Right ventricle myocardium inferior (tissue), 1 donor: ENCODE results near the gene SDHC. TPM values are rescaled to one million over a fixed set of nuclear protein-coding genes. Genes with fewer than 3 reads are reported as not detected.
A peak's percentile ranks its signal among the peaks of the same experiment; 100 is the strongest.
"Not testable (repeated sequence)": the region's sequence is repeated elsewhere in the genome, so short reads cannot be mapped to it uniquely, and the experiment has no call there.

Source experiments
- ATAC-seq: fragments of 200-7000 bp; cut with Tn5 transposase; one replicate; pipeline ENCODE4 v1.9.1; 2020; ENCODE audit warnings: mild to moderate bottlenecking, moderate library complexity
- DNase-seq: peaks from one replicate; pipeline ENCODE4 v3.0.0; 2021; ENCODE audit errors: missing footprints
- intact Hi-C: fragments of 100-400 bp; cut with DNase I; formaldehyde crosslinking; loops from one replicate; pipeline ENCODE4 v1.11.0; 2022
- total RNA-seq: library from RNA; stranded (reverse); fragmentation: NEBNext Ultra II Directional; extraction: Animal tissue kit (Norgen Biotek cat#: 25700); gene quantifications from one replicate; pipeline ENCODE4 v1.2.1, GENCODE V29; 2021
- donor health status: DM: no; HTN: yes; CAD: no; lungs with severe emphysema.

The SDHC gene
- total RNA-seq, 1 donor from 2014 or later = 407 TPM

DNA sequence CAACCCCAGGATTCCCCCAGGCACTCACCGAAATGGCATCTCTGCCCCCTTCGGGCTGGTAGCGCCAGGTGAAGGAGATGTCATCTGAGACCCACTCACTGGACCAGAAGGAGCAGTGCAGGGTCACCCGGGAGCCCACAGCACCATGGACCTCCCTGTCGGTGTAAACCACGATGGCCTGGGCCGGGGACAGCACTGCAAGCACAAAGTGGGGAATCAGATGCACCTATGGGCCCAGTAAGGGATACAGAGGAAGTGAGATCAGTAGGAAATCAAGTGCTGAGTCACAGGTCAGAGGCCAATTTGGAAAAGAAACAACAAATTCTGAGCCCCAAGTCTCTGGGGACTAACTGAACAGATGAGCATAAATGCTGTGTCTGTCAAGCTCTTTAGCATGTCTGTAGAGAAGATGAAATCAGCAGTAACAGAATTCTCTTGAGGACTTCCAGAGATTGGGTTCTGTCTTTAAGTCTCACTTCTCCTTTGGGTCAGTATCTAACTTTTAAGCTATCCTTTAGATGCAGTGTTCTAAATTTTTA, 6.9 kb upstream of the SDHC start:
- ATAC-seq (peak; percentile 29), DNase-seq (no peak)
- intact Hi-C loops = no loop called here

GRCh38 chr1:161307892-161308638, 6.1 kb upstream of the SDHC start:
- DNase-seq = no peak
- no peak for ATAC-seq
- intact Hi-C loops = no loop called here

- intact Hi-C loops = loop anchor here (5.0 kb wide), 1 partner anchor 77 kb away; no protein-coding TSS in a partner anchor
- DNase-seq = no peak
- no peak for ATAC-seq
Observed at GRCh38 chr1:161309868-161310267, 4.3 kb upstream of the SDHC start, which contains the start of gene MPZ. TSS of gene MPZ (minus strand) at chr1:161309968. CDS start at chr1:161309905, 63 bp downstream.

DNA sequence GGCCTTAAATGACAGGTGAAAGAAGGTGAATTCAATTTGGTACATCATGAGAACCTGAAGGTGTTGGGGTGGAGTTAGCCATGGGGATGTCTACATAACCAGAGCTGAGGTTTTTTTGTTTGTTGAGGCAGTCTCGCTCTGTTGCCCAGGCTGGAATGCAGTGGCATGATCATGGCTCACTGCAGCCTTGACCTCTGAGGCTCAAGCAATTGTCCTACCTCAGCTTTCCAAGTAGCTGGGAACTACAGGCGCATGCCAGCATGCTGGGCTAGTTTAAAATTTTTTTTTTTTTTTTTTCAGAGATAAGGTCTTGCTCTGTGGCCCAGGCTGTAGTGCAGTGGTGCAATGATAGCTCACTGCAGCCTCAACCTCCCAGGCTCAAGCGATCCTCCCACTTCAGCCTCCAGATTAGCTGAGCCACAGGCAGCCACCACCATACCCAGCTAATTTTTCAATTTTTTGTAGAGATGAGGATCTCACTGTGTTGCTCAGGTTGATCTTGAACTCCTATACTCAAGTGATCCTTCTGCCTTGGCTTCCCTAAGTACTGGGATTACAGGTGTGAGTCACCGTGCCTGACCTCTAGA, 2.5 kb upstream of the SDHC start:
- intact Hi-C loops = loop anchor here (5.0 kb wide), 1 partner anchor 76 kb away; no protein-coding TSS in a partner anchor
- DNase-seq = no peak
- ATAC-seq = no peak

DNA sequence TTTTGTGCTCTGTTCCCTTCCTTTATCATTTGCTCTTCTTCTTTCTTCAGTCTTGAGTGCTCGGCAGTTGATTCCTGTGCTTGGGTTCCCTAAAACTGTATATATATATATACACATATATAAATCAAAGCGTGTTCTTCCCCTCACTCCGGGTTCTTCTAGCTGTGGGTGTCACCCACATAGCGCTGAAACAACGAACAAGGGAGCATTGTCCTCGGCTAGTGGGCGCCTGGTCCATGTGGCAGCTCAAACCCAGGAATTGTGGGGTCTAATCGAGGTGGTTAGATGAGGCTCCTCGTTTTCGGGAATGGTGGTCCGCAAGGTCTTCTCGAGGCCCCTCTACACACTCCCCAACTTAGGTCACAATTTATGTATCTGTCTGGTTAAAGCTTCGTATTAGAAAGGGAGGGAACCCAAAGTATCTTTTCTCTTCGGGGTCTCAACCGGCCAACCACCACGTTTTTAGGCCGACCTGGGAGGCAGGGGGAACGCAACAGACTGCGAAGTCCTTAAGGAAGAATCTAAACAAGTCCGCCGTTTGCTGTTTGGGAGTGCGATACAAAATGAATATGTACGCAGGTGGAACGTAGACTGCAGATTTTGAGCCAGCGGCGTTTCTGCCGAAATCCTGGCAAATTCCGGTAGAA, 504 bp upstream of the SDHC start:
- intact Hi-C loops = loop anchor here (2.0 to 5.0 kb wide), 2 partner anchors 74 to 87 kb away; partner anchors contain the start of gene TOMM40L
- DNase-seq = no peak
- ATAC-seq = peak; percentile 29

GRCh38 chr1:161315841-161316674, 1.9 kb downstream of the SDHC start:
- intact Hi-C loops = loop anchor here (2.0 kb wide), 1 partner anchor 89 kb away; the partner anchor contains the start of gene TOMM40L
- not testable (repeated sequence) for ATAC-seq, DNase-seq

DNA sequence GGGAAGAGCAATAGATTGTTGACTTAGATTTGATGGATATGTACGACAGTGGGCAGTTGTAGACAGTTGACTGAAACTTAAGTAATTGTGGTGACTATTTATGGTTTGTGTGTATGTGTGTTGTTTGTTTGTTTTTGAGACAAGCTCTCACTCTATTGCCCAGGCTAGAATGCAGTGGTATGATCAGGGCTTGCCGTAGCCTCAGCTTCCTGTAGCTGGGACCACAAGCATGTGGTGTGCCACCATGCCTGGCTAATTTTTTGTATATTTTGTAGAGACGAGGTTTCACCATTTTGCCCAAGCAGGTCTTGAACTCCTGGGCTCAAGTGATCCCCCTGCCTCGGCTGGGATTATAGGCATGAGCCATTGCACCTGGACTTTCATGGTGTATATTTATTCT, 9.8 kb downstream of the SDHC start:
- DNase-seq = no peak
- ATAC-seq = no peak
- intact Hi-C loops = no loop called here

GRCh38 chr1:161330346-161330745, 16.2 kb downstream of the SDHC start:
- intact Hi-C loops = no loop called here
- no peak for ATAC-seq

DNA sequence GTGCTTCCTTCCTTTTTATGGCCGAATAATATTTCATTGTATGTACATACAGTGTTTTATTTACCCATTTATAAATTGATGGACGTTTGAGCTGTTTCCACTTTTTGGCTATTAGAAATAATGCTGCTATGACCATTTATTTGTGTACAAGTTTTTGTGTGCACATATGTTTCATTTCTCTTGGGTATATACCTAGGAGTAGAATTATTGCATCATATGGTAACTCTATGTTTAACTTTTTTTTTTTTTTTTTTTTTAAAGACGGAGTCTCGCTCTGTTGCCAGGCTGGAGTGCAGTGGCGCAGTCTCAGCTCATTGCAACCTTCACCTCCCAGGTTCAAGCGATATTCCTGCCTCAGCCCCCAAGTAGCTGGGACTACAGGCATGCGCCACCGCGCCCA, 19.0 kb downstream of the SDHC start:
- ATAC-seq (no peak), DNase-seq (no peak)
- intact Hi-C loops = no loop called here

More at GRCh38 chr1:161330346-161330745, 16.2 kb downstream of the SDHC start:
- DNase-seq = no peak

DNA sequence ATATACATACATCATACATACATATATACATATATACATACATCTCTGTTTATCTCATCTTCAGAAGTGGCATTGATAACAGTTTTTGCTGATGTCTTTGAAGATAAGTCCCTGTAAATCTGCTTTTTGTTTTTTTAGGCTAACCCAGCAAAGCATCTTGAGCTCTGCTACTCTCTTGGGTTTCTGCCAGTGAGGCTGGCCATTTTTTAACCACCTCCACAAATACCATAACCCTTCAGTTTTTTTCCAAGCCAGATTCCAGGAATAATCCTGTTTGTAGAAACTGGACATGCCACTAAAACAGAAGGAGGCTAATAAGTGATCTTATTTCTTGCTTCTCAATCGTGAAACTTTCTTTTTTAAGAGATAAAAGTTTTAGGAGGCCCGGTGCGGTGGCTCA, 21.6 kb downstream of the SDHC start:
- ATAC-seq (no peak), DNase-seq (no peak)
- intact Hi-C loops = no loop called here

DNA sequence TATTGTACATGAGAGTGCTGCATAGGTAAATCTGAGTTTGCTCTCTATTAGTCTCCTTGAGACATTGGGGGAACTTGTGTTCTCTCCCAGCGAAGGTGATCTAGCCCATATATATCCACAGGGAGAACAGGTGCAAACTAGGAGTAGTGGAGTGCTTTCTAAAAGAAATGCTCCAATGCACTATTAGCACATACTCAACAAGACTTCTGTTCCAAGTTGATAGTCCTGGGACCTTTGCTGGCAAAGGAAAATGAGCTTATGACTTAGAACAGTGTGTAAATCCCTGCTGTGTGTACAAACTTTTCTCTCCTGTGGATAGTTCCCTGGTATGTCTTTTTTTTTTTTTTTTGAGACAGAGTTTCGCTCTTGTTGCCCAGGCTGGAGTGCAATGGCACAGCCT, 28.0 kb downstream of the SDHC start:
- DNase-seq (no peak), ATAC-seq (no peak)
- intact Hi-C loops = no loop called here

DNA sequence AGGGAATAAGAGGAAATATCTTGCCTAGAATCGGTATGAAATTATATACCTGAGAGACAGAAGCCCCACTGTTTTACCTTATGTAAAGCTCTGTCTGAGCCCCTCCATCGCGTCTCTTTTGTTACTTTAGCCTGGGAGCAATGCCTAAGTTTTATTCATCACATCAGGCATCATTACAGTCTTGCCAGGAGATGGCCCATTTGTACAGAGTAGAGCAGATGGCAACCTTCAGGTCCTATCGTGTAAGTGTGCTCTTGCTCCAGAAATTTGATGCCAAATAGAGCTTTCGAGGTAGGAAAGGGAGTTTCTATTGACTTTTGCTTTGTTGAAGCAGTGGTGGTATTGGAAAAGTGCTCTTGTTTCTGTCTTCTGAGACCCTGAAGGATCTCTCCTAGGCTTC, 28.6 kb downstream of the SDHC start:
- no peak for ATAC-seq
- DNase-seq = no peak
- intact Hi-C loops = no loop called here

- intact Hi-C loops = no loop called here
- no peak for DNase-seq
- no peak for ATAC-seq
Observed at GRCh38 chr1:161350671-161351070, 36.5 kb downstream of the SDHC start.

DNA sequence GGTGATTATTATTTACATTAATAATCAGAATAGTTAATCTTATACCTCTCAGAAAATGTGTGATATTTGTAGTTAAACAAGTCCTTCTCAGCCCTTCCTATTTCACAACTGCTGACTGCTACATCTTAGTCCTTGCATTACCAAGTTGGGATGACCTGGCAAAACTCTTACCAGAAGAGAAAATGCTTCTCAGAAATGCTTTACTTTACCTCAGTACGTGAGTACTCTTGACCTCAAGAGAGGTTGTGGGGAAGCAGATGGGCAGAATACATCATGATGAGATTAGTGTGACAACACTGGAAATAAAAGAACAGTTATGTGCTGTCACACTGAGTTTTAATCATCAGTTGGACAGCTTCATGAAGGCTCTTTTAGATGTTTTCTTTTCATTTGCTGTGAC, 37.3 kb downstream of the SDHC start:
- ATAC-seq = no peak
- intact Hi-C loops = no loop called here
- no peak for DNase-seq

GRCh38 chr1:161357073-161357472, 42.9 kb downstream of the SDHC start:
- intact Hi-C loops = no loop called here
- ATAC-seq (no peak), DNase-seq (no peak)

GRCh38 chr1:161359291-161359690, 45.1 kb downstream of the SDHC start:
- DNase-seq (no peak), ATAC-seq (peak; percentile 59)
- intact Hi-C loops = no loop called here

GRCh38 chr1:161364332-161364731, 50.2 kb downstream of the SDHC start:
- intact Hi-C loops = no loop called here
- no peak for ATAC-seq
- no peak for DNase-seq

DNA sequence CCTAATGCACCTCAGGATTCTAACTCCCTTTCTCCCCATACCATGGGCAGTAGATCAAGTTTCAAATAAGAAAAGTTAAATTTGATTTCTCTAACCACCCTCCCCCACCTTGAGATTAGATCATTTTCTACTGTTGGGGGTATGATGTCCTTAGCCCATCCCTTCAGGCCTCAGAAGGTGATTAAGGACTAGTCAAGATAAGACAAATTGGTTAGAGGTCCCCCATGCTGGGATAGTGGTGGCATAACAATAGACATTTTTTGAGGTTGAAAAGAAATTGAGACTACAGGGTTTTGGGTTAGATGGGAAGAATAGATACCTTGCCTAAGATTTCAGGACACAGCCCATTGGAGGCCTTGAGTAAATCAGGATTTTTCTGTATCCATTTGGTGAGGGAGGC, 51.0 kb downstream of the SDHC start:
- intact Hi-C loops = loop anchor here (5.0 kb wide), 1 partner anchor 138 kb away; the partner anchor contains the start of gene TOMM40L
- no peak for ATAC-seq
- no peak for DNase-seq
